ENCODE measurements around the gene MOCOS.

MOCOS gene

DNA sequence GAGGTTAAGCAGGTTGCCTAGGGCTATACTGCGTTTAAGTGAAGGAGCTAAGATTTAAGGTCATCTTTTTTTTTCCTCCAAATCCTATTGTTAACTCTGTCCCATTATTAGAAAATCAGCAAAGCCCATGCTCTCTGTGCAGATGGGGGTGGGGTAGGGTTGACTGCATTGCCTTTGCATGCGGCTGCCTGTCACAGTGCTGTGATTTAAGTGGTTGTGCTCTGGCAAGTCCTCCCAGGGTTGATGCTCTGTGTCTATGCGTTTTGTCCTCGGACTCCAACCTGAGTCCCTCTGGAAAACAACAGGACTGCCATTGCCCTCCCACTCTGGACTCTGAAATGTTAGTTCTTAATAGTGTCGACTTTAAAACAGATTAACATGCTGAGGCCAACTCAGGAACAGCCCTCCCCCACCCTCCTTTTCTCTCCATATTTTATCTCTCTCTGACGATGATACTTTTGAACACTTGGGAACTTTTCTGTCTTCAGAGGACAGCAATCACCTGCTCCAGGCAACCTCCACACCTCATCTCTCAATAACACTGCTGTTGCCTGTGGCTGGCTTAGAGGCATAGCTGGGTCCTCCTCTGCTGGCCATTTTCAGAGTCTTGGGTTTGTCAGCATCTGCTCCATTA, 116.0 kb downstream of the MOCOS start:
- no peak for DNase-seq

DNA sequence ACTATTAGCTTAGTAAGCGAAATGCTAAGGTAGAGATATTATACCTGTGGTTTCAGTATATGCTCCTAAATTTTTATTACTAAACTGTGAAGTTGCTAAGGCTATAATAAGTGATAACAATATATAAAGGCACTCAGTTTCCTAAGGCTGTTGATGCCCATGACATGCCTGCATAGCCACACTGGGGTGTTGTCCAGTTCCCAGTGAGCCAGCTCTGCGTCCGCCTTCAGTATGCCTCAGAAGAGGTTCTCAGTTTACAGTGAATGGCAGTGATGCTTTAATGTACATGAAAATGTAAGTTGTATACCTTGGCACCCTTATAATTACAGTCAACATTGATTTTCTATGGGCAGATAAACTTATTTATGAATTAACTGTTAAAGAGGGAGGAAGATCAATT, 117.4 kb downstream of the MOCOS start:
- no peak for DNase-seq

DNA sequence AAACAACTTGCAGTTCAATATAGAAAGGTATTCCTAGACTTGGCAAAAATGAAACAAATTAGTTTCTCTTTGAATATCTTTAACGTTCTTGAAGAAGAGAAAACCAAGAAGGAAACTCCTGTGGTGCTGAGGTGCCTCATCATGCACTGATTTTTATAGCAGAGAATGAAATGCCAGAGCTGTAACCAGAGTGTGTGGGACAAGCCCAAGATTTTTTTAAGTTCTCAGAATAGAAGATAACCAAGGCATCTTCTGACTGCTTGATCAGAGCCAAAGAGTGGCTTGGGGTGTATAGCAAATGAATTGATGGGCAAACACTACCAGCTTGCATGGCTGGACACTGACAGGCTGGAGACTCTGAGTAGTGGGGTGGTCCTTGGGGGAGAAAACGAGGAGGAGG, 118.1 kb downstream of the MOCOS start:
- no peak for DNase-seq

DNA sequence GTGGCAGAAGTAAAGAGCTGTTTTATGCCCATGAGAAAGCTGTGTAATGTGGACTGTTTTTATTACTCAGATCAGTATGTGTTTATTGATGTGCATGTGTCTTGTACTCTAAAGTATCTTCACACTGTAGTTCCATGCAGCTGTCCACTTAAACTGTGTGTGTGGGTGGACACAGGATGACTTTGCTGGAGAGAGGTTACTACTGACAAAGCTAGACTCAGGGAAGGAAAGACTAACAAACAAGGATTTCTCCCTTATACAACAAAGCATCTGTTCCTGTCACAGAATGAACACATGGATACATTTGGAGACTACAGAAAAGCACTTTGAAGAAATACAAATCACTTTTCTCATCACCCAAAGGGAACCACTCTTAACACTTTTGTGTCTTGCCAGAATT, 120.2 kb downstream of the MOCOS start:
- no peak for DNase-seq

DNA sequence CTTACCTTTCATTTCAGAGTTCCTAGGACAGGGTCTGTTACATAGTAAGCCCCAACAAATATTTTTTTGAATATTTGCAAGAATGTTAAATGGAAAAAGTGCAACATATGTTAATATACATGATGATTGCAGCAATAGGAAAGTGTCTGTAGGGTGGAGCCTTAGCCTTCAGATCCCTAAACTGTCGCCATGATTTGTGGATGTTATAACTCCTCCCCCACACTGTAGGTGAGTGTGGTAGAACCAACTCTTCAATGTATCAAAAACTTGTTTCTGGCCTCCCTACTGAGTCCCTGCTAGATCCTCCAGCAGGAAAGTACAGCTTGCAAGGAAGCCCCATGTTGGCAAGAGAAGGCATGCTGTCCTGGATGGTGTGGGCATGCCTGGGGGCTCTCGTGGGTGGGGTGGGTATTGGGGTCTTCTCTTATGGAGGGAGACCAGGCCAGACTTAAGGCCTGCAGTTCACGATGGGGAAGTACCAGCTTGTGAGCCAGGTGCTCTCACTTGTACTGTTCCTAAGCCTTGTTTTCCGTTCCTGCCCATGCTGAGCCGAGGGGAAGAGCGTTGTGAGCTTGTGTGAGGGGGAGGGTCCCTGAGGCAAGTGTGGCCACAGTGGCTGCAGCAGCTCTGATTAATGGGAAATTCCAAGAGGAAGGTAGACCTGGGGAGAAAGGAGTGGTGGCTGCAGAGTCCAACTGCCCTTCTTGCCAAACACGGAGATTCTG, 121.6 kb downstream of the MOCOS start:
- DNase-seq = no peak

DNA sequence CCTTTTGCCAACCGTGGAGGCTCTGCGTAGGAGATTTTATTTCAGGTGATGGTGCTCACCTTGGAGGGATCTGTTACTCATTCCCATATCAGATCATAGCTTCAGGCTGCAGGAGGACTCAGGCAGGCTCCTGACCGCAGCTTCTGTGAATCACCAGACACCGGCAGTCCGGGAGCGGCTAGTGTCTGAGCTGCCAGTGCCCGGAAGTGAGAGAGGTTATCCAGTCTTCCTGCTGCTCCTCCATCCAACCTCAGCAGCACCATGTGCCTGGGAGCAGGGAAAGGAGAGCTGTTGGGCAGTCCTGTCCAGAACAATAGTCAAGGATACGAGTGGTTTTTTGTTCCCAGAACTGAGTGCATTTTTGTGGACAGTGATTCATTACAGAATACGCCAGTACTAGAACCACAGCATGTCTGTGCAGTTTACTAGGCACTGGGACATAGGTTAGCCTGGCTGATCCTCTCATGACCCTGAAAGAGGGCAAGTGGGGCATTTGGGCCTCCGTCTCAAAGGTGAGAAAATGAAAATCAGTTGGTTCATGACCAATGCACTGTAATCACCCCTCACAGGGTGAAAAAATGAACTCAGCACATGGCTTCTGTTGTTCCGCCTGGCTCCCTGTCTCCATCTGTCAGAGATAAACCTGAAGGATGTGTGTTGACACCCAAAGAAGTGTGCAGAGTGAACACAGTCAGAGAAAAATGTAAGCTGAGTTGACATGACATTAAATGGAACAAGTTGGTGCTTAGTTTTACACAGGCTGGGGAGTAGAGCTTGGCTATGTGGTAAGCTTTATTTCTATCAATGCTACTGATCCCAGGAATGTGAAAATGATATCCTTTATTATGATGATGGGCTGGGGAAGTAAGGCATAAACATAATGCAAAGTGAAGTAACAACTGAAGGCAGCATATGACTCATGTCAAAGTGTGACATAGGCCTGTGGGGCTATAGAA, 122.4 kb downstream of the MOCOS start:
- DNase-seq = no peak

DNA sequence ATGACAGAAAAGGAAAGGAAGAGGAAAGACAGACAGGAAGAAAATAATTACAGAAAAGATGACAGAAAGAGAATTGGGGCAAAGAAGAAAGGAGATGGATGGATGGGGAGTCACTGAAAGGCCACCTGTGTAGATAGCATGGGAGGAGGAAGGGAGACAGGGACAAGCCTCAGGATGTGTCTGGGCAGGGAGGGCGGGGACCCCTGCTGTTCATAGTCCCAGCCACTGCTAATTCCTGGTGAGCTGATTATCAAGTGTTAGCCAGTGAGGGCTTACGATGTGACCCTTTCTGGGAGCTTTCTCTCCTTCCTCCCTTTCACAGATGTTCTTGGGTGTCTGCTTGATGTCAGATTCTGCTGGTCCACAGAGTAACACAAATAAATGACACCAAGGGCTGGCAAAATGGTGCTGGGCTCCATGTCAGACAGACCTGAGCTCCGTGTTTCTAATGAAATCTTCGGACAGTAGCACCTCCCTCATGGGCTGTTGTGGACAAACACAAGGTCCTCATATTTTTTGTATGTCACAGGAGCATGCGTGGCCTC, 123.8 kb downstream of the MOCOS start:
- DNase-seq = no peak

DNA sequence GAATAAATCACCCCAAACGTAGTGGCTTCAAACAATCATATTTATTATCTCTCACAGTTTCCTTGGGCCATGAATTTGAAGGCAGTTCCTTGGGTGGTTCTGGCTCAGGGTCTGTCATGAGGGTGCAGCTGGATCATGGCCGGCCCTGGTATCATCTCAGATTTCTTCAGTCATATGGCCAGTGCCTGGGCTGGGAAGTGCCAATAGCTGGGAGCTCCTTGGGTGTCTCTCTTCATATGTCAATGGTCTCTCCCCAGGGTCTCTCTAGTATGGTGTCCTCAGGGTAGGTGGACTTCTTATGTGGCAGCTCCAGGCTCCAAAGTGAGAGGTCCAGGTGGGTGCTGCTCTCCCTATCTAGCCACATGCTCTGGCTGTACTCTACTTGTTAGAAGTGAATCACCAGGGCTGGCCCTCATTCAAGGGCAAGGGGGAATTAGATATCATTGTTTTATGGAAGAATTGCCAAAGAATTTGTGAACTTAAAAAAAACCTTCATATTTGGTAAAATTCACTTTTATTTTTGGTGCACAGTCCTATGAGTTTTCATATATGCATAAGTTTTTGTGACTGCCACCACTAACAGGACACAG, 125.6 kb downstream of the MOCOS start:
- DNase-seq = no peak

DNA sequence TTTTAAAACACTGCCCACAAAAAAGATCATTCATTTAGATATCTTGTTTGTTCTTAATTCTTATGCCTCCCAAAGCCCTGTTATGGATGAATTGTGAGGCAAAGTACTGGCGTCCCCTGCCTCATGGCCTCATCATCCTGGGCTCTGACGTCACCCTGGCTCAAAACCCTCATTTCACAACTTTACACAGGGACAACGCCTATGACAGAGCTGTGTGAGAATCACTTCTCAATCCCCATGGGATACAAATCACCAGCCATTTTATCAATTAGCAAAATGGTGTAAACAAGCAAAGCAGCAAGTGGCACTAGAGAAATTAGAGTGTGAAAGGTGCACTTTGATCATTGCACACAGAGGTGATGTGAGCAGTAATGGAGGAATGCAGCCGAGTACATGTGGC, 126.8 kb downstream of the MOCOS start:
- no peak for DNase-seq

DNA sequence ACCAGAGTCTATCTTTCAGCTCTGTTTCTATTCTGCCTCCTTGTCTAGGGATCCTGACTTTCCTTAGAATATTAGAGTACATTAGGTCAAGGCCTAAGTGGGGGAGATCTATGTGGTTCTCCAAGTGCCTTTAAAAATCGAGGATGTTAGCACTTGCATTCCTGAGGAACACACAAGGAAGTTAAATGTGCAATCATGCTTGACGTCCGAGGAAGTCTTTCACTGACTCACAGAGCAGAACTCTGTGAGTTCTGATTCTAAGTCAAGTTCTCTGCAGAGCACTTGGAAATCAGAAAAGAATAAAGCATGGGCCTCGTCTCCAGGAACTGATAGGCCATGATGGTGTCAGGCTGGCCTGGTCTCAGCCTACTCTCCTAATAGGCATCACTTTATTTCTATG, 127.5 kb downstream of the MOCOS start:
- no peak for DNase-seq

DNA sequence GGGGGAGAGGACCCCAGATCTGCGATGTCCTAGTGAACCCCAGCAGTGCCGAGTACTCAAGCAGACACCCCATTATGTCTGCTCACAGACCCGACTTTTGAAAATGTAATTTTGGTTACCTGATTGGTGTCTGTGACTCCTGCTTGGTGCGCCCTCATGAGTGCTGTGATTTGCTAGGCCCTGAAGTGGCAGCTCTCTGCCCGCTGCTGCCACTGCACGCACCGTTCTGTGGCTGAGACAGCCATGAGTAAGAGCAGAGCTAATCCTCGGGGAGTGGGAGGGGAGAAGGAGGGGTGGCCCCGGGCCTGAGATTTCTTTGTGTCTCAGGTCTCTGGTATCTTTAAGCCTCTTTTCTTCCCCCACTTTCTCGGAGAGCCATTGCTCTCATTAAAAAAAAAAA, 128.4 kb downstream of the MOCOS start:
- no peak for DNase-seq

DNA sequence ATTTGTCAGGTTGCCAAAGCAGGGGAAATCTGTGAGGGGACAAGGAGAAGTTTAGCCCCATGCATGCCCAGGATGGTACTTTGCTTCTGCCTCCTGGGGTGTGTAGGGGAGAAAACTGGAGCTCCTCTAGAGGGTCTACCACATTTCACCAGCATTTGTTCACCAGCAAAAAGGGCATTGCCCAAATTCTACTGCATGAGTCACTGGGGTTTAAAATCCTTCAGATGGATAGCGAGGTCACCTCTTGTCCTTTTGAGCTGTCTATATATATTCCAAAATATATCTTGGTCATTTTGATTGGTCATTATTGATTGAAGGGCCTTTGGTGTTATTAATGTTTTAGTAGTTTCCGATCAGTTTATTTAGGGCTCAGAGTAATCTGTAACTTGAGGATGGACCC, 128.9 kb downstream of the MOCOS start:
- no peak for DNase-seq
